Non-pigmented ciliary epithelial cell (primary cell): Measurements from ENCODE around the gene SCD5.

Experiments used
- DNase-seq: peaks from one replicate; pipeline ENCODE4 v3.0.0-alpha.2; 2010; ENCODE audit warnings: low read depth

Gene SCD5

DNA sequence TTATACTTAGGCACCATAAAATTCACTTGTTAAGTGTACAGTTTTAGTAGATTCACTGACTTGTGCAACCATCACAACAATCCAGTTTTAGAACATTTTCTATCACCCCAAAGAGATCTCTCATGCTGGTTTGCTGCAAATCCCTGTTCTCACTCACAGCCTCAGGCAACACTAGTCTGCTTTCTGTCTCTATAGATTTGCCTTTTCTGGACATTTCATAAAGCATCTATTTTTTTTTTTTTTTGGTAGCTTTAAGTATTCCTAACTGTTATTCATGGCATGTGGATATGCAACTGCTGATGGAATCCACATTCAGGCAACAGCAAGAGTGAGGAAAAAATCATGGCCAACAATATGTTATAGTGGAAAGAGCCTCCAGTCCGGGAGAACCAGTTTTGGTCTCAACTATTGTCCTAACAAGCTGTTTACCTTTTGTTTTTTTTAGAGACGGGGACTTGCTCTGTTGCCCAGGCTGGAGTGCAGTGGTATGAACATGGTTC, 209.8 kb downstream of the SCD5 start:
- DNase-seq = no peak

DNA sequence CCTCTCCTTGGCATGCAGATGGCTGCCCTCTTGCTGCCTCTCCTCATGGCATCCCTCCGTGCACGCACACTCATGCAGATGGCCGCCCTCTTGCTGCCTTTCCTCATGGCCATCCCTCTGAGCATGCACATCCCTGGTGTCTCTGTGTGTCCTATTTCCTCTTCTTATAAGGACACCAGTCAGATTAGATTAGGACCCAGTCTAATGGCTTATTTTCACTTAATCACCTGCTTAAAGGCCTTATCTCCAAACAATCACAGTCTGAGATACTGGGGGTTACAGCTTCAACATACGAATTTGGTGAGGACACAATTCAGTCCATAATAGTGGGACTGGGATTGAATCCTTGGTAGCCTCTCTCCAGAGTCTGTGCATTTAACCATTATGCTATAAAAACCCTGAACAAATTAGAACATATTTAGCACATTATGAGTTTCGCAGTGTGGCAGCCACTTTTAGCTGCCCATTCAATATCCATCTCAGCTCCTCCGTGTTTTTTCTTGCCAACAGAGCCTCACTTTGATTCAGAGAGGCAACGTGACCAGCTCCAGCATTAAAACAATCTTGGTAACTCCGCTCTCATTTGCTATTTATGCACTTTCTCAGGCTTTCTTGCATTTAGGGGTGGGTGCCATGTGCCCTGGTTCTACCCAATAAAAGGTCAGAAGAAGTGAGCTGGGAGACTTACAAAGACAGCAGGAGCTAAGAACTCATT, 210.6 kb downstream of the SCD5 start:
- DNase-seq = no peak

DNA sequence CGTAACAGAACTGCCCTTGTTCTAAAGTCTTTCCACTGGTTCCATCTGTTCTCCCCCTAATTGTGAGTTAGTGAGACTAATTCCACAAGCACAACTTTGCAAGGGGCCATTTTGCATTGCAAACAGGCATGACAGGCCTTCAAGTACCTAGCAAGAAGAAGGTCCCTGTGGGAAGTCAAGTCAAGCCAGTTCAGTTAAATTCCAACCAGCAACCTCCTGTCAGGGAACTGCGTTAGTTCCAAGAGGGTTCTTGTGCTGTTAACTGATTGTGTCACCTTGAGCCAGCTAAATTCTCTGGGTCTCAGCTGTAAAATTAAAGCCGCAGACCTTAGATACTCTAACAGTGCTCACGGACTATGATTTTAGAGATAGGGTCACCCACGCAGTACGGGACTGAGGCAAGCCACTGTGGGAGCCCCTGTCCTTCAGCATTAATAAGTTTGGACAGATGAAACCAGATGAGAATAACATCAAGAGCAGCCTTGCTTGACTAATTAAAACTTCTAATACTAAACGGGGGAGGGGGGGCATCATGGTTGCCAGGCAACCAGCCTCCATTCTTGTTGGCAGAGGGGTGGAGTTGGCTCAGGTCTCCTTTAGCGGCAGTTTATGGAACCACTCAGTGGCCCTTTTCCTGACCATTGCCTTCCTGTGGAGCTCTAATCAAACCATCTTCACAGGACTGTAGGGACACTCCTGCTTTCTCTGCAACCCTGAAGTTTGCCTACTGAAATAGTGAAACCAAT, 212.7 kb downstream of the SCD5 start:
- DNase-seq = no peak

DNA sequence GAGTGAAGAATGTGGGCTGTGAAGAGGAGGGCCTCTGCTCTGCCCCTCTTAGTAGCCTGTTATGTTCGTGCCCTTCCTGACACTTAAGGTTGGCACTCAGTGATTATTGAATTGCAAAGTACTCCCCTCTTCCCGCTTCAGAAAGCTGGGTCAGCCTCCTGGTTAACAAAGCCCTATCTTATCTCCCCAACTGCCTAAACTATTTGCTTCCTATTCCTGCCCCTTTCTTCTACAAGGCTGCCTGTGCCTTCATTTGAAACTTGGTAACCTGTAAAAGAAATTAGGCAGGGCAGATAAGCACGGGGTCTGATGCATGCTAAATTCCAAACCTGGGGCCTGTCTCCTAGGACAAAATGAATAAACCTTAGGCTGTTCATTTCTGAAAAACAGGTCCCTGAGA, 213.7 kb downstream of the SCD5 start:
- DNase-seq = no peak

DNA sequence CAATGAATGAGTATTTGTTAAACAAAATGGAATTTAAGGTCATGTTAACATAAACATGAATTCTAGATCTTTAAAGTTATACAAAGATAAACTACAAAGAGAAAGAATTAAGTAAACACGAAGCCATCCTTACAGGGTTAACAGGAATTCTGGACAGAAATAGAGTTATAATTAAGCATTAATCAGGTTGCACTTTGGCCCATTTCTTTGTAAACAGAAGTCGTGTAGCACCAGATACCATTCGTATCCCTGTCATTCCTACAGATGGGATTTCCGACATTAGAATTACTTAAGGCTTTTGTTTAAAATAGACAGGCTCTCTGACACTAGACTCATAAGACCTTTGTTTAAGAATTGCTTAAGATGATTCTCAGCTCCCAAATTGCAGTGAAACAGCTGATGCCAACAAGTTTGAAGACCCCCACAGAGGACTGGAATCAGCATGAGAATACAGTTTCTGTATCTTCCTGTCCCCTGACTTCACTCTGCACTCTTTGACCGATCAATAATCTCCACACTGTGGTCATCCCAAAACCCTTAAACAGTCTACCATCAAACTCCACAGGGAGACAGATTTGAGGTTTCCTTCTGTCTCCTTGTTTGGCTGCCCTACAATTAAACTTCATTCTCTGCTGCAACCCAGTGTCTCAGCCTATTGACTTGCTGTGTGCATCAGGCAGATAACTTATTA, 214.6 kb downstream of the SCD5 start:
- DNase-seq = no peak

DNA sequence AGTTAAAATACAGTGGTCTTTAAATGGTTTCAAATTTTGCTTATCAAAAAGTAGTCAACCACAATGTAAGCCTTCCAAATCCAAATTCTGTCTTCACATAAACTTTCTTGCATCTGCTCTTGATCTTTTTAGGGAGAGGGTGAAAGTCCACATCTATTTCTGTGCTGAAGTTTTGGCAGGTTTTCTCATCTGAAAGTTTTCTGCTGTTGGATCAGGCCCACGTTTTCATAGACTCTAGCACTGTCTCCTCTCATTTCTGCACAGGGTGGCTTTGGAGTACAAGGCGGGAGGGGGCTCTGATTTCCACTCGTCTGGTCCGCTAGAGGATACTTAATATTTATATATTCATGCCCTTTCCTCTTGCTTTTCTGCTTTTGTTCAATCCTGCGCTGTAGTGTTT, 218.7 kb downstream of the SCD5 start:
- no peak for DNase-seq
